ENCODE measurements around the gene RASAL3.

DNA sequence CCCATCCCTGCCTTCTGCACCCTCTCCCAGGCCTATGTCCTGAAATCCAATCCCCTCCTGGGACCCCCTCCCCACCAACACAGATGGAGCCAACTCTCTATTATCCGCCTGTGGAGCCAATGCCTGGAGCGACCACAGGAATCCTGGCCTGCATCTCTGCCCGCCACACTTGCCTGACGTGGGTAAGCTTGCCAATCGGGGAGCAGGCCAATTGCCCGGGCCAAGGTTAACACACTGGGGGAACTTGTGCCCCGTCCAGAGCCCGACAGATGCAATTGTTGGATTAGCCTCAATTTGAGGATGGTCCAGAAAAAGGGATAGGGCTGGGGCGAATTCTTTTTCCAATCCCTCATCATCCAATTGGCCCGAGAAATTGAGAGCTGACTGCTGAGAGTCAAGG, 20.5 kb downstream of the RASAL3 start:
- TF ChIP-seq, protein P1, sequence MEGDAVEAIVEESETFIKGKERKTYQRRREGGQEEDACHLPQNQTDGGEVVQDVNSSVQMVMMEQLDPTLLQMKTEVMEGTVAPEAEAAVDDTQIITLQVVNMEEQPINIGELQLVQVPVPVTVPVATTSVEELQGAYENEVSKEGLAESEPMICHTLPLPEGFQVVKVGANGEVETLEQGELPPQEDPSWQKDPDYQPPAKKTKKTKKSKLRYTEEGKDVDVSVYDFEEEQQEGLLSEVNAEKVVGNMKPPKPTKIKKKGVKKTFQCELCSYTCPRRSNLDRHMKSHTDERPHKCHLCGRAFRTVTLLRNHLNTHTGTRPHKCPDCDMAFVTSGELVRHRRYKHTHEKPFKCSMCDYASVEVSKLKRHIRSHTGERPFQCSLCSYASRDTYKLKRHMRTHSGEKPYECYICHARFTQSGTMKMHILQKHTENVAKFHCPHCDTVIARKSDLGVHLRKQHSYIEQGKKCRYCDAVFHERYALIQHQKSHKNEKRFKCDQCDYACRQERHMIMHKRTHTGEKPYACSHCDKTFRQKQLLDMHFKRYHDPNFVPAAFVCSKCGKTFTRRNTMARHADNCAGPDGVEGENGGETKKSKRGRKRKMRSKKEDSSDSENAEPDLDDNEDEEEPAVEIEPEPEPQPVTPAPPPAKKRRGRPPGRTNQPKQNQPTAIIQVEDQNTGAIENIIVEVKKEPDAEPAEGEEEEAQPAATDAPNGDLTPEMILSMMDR (conservative IDR thresholded peaks at IDR 0.05; ENCODE audit: low read depth, low read length) = no peak
- TF ChIP-seq EZH2 (IDR thresholded peaks at IDR 0.05; ENCODE audit: borderline replicate concordance, low read depth, low read length, poor library complexity, severe bottlenecking) = no peak

All from A673 (cell line).